Keratinocyte (primary cell): ENCODE data around the gene NECAB3.

Source experiments
- EZH2 ChIP-seq: IDR thresholded peaks from one replicate; pipeline ENCODE4 v1.6.1; 2012; ENCODE audit warnings: inconsistent platforms, mild to moderate bottlenecking, low read length, moderate library complexity
- TF ChIP-seq, protein P1 (sequence below), 3 experiments: IDR thresholded peaks in 1 of 3; conservative IDR thresholded peaks in 1 of 3; optimal IDR thresholded peaks in 1 of 3; 2 replicates in 2 of 3; 3 replicates in 1 of 3; pipeline versions ENCODE3 to v1.5.1; 2011; ENCODE audit warnings: low read length in 3 of 3, mild to moderate bottlenecking in 3 of 3, moderate library complexity in 2 of 3, control low read depth in 1 of 3, inconsistent platforms in 1 of 3; ENCODE audit not compliant: insufficient read depth in 2 of 3; ENCODE audit errors: extremely low read depth in 1 of 3

DNA sequence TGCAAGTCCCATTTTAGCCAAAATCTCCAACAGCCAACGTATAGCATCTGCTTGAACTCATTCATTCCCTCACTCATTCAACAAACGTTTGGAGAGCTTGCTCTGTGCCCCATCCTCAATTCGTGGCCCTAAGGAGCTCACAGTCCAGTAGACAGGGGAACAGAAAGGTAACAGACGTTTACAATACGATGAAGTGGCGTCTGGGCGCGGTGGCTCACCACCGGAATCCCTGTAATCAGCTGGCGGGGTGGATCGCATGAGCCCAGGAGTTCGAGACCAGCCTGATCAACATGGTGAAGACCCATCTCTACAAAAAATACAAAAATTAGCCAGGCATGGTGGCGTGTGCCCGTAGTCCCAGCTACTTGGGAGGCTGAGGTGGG lies 12.7 kb upstream of the NECAB3 start:
- TF ChIP-seq, protein P1, sequence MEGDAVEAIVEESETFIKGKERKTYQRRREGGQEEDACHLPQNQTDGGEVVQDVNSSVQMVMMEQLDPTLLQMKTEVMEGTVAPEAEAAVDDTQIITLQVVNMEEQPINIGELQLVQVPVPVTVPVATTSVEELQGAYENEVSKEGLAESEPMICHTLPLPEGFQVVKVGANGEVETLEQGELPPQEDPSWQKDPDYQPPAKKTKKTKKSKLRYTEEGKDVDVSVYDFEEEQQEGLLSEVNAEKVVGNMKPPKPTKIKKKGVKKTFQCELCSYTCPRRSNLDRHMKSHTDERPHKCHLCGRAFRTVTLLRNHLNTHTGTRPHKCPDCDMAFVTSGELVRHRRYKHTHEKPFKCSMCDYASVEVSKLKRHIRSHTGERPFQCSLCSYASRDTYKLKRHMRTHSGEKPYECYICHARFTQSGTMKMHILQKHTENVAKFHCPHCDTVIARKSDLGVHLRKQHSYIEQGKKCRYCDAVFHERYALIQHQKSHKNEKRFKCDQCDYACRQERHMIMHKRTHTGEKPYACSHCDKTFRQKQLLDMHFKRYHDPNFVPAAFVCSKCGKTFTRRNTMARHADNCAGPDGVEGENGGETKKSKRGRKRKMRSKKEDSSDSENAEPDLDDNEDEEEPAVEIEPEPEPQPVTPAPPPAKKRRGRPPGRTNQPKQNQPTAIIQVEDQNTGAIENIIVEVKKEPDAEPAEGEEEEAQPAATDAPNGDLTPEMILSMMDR (optimal IDR thresholded peaks at IDR 0.05 in 1 of 3, IDR thresholded peaks at IDR 0.05 in 1 of 3, conservative IDR thresholded peaks at IDR 0.05 in 1 of 3; ENCODE audit: extremely low read depth in 1 of 3, insufficient read depth in 2 of 3, low read length in 3 of 3) = no peak
- no peak for TF ChIP-seq EZH2
